Ureter (tissue), 1 donor: Measurements from ENCODE around the gene CIRBP. TPM values are rescaled to one million over a fixed set of nuclear protein-coding genes. Genes with fewer than 3 reads are reported as not detected.
"Not testable (repeated sequence)": the region's sequence is repeated elsewhere in the genome, so short reads cannot be mapped to it uniquely, and the experiment has no call there.

Experiments used
- DNase-seq: peaks from one replicate; pipeline ENCODE4 v3.0.0-alpha.2; 2020; ENCODE audit warnings: low spot score
- total RNA-seq: library from RNA; stranded (reverse); gene quantifications from one replicate; pipeline ENCODE4 v1.2.4, GENCODE V29; 2023
- donor health status: DM: yes; HTN: yes; CAD: no.

CIRBP gene
- total RNA-seq, 1 donor from 2014 or later = 524 TPM

GRCh38 chr19:1309977-1310852, 41.1 kb downstream of the CIRBP start:
- no peak for DNase-seq

GRCh38 chr19:1310853-1311180, 41.7 kb downstream of the CIRBP start:
- DNase-seq = no peak

- DNase-seq = no peak
These were observed 42.5 kb downstream of the CIRBP start for GRCh38 chr19:1311543-1312091.

- no peak for DNase-seq
These were observed 43.9 kb downstream of the CIRBP start for GRCh38 chr19:1312767-1313694.

DNA sequence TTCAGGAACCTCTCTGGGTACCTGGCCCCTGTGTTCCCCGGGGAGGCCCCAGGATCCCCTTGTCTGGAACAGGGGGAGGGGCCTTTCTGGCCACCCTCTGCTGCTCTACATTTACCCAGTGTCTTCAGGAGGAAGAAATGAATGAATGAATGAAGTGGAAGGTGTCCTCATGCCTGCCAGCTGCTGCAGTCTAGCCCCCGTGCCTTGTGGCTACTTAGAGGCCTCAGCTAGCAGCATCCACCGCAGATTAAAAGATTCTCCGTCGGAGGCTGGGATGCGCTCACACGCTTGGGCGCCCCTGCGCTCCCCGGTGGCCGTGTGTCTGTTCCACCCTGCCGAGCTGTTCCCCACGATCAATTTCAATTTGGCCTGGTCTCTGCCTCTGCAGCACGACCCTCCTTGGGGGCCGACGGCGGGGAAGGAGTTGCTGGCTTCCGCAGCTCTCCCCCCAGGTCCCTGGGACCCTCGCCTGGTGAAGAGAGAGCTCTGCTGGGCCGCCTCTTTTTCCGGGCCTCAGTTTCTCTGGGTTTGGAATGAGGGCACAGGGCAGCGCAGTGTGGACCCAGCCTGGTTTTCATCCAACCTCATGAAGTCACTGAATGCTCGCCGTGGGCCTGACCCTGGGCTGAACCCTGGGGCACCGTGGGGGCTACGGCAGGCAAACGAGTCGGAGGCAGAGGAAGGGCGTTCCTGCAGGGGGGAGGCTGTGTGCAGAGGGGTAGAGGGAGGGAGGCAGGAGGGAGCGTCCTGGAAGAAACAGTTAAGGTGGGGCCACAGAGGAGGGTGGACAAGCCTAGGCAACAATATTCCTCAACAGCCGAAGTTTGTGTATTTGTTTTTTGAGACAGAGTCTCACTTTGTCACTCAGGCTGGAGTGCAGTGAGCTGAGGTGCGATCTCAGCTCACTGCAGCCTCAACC, 44.8 kb downstream of the CIRBP start:
- DNase-seq = no peak

GRCh38 chr19:1315470-1316166, 46.5 kb downstream of the CIRBP start:
- no peak for DNase-seq

- no peak for DNase-seq
These were observed 47.3 kb downstream of the CIRBP start for GRCh38 chr19:1316466-1316865.

- DNase-seq = no peak
These were observed 48.3 kb downstream of the CIRBP start for GRCh38 chr19:1317274-1318003.

GRCh38 chr19:1318678-1319471, 49.7 kb downstream of the CIRBP start:
- no peak for DNase-seq

- not testable (repeated sequence) for DNase-seq
These were observed 51.1 kb downstream of the CIRBP start for GRCh38 chr19:1320282-1320650.

DNA sequence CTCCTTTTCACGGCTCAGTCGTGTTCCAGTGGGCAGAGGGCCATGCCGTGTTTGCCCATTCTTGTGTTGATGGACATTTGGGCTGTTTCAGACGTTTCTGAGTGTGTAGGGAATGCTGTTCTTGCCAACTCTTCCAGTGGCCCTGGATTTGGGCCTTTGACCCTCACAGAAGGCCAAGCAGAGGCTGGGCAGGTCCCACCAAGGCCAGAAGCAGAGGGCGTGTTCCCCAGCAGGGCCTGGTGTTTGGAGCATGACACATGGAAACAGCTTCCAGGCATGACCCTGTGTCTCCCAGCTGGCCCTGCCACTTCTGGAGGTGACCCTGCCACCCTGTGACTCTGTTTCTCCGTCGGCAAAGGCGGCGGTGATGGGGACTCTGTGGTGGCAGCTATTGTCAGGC, 52.4 kb downstream of the CIRBP start:
- DNase-seq = no peak

DNA sequence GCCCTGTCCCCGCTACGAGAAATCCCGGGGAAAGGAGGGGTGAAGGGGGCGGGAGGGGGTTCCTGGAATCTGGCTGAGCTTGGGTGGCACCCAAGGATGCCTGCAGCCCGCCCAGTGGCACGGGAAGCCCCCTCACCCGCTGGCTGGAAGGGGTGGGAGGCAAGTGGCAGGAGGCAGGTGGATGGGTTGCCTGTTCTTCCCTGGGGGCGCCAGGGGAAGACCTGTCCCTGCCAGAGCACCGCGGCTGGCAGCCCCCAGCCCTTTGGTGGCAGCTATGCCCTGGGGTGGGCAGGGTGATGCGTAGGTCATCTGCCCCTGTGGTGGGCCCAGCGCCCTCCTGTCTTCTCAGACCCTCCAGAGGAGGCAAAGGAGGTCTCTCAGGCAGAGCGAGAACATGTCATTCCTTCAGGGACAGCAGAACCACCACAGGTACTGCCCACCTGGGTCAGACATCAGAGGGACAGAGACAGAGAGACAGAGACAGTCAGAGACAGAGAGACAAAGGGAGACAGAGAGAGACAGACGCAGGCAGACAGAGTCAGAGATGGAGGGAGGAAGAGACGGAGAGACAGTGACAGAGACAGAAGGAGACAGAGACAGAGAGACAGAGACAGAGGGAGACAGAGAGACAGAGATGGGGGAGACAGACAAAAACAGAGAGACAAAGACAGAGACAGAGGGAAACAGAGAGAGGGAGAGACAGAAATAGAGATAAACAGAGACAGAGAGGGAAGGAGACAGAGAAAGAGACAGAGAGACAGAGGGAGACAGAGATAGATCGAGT, 53.3 kb downstream of the CIRBP start:
- DNase-seq = no peak

GRCh38 chr19:1324249-1324805, 55.2 kb downstream of the CIRBP start:
- no peak for DNase-seq

Other genes with a start within 250 kb of the CIRBP start
- gene TMEM259, start 248.2 kb upstream of the CIRBP start, total RNA-seq = 210 TPM
- gene RNU6-2, start 247.8 kb upstream of the CIRBP start, total RNA-seq = not detected
- gene CNN2, start 242.7 kb upstream of the CIRBP start, total RNA-seq = 223 TPM
- gene ABCA7, start 229.2 kb upstream of the CIRBP start, total RNA-seq = 21.4 TPM
- gene ARHGAP45, start 202.2 kb upstream of the CIRBP start, total RNA-seq = 20.7 TPM
- gene POLR2E, start 174.0 kb upstream of the CIRBP start, total RNA-seq = 138 TPM
- 213 TPM for gene GPX4, start 165.3 kb upstream of the CIRBP start, total RNA-seq
- gene SBNO2, start 95.1 kb upstream of the CIRBP start, total RNA-seq = 122 TPM
- 51.2 TPM for gene STK11, start 63.6 kb upstream of the CIRBP start, total RNA-seq
- gene CBARP, start 31.3 kb upstream of the CIRBP start, total RNA-seq = 0.73 TPM
- gene ATP5F1D, start 27.6 kb upstream of the CIRBP start, total RNA-seq = 144 TPM
- gene MIDN, start 20.7 kb upstream of the CIRBP start, total RNA-seq = 121 TPM
- gene FAM174C, start 6.2 kb downstream of the CIRBP start, total RNA-seq = 47.5 TPM
- gene EFNA2, start 16.5 kb downstream of the CIRBP start, total RNA-seq = 0.70 TPM
- gene NDUFS7, start 114.6 kb downstream of the CIRBP start, total RNA-seq = 93.5 TPM
- 9.3 TPM for gene GAMT, start 132.2 kb downstream of the CIRBP start, total RNA-seq
- 137 TPM for gene DAZAP1, start 138.3 kb downstream of the CIRBP start, total RNA-seq
- 1,085 TPM for gene RPS15, start 169.1 kb downstream of the CIRBP start, total RNA-seq
- gene APC2, start 180.8 kb downstream of the CIRBP start, total RNA-seq = 0.26 TPM
- gene C19orf25, start 209.9 kb downstream of the CIRBP start, total RNA-seq = 23.9 TPM
- 4.5 TPM for gene PCSK4, start 221.0 kb downstream of the CIRBP start, total RNA-seq
- 50.0 TPM for gene REEP6, start 221.8 kb downstream of the CIRBP start, total RNA-seq
- 12.5 TPM for gene ADAMTSL5, start 243.7 kb downstream of the CIRBP start, total RNA-seq